Measurements from ENCODE around the gene IRS1.
"Not testable (repeated sequence)": the region's sequence is repeated elsewhere in the genome, so short reads cannot be mapped to it uniquely, and the experiment has no call there.

IRS1 gene, protein sequence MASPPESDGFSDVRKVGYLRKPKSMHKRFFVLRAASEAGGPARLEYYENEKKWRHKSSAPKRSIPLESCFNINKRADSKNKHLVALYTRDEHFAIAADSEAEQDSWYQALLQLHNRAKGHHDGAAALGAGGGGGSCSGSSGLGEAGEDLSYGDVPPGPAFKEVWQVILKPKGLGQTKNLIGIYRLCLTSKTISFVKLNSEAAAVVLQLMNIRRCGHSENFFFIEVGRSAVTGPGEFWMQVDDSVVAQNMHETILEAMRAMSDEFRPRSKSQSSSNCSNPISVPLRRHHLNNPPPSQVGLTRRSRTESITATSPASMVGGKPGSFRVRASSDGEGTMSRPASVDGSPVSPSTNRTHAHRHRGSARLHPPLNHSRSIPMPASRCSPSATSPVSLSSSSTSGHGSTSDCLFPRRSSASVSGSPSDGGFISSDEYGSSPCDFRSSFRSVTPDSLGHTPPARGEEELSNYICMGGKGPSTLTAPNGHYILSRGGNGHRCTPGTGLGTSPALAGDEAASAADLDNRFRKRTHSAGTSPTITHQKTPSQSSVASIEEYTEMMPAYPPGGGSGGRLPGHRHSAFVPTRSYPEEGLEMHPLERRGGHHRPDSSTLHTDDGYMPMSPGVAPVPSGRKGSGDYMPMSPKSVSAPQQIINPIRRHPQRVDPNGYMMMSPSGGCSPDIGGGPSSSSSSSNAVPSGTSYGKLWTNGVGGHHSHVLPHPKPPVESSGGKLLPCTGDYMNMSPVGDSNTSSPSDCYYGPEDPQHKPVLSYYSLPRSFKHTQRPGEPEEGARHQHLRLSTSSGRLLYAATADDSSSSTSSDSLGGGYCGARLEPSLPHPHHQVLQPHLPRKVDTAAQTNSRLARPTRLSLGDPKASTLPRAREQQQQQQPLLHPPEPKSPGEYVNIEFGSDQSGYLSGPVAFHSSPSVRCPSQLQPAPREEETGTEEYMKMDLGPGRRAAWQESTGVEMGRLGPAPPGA (N-terminal part only)

DNA sequence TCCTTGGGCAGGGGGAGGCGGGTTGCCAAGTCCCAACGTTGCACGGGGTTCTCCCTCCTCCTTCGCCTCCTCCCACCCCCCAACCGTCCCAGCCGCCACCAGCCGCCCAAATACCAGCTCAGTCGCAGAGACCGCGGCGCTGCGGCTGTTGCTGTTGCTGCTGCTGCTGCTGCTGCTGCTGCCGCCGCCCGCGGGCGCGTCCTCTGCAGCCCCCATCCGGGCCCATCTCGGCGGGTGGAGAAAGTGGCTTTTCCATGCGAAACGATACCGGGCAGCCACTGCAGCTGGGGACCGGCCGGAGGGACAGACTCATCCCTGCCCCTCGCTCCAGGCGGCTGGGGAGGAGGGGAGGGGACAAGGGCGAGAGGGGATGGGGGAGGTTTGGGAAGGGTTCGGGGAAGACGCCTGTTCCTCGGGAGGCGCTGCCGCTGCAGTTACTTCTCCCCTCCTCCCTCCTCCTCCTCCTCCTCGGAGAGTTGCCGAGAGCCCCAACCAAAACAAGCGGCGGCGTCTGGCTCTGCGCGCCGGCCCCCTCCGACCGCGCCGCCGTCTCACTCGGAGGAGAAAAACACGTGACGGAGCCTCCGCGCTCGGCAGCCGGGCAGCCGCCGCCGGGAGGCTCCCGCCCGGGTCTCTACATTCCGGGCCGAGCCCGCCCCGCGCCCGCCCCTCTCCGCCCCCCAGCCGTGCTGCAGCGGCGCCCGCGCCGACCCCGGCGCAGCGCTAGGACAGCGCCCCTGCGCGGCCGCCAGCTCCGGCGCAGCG lies at the start of gene IRS1:
TSS of gene IRS1 (minus strand) at position 610 of the 765 bp plus-strand sequence. CDS start 1,082 bp downstream, outside the sequence.
- DNase-seq (ENCODE audit: low read depth in 2 of 3, low spot score in 2 of 3): peak in 2 of 3 experiments; percentile 37

DNA sequence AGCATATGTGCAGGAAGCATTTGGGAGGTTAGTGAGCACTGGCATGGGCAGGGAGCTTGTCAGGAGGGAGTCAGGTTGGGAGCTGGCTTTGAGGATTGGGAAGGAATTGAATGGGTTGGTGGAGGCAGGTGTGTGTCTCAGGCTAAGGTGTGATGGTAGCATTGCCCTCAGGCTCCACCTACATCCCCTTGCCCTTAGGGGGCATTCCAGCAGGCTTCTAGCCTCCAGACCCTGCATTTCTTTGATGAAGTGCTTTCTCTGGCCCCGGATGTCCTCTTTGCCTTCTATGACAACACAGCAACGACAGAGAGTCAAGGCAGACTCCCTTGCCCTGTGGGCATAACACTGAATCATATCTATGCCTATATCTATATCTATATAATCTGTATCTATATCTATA lies 49.7 kb upstream of the IRS1 start:
- no peak for DNase-seq (ENCODE audit: low read depth in 2 of 3, low spot score in 2 of 3)

DNA sequence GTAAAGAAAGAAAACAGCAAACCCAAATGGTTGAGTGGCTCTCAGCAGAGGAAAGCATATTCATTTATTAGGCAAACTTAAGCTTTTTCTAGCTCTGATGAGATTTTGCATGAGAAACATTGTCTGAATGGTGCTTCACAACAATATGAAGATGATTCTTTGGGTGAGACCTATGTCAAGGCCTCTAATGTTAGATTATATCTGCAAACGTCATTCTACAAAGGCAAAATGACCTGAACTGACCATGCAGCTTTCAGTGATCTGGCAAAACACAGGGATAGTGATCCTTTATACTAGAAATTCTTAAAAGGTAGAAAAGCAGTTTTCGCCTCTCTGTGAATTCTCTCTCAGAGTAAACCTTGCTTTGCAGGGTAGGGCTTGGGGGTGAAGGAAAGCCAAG lies 47.9 kb upstream of the IRS1 start:
- no peak for DNase-seq (ENCODE audit: low read depth in 2 of 3, low spot score in 2 of 3)

DNA sequence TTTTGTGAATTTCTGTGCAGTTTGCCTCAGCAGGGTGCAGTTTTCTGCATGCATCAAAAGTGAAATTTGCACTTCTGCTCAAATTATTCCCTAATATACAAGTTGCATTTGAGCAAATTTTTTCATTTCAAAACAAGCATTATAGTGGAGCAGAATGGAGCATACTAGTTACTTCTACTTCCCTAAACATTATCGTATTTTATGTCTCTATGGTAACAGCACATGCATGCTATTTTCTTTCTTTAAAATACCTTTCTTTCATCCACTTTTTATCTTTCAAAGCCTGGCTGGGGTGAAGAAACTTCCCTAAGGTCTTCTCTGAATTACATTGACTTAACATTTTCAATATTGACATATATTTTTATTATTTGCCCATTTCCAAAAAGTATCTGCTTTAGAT lies 47.5 kb upstream of the IRS1 start:
- DNase-seq (ENCODE audit: low read depth in 2 of 3, low spot score in 2 of 3): no peak

DNA sequence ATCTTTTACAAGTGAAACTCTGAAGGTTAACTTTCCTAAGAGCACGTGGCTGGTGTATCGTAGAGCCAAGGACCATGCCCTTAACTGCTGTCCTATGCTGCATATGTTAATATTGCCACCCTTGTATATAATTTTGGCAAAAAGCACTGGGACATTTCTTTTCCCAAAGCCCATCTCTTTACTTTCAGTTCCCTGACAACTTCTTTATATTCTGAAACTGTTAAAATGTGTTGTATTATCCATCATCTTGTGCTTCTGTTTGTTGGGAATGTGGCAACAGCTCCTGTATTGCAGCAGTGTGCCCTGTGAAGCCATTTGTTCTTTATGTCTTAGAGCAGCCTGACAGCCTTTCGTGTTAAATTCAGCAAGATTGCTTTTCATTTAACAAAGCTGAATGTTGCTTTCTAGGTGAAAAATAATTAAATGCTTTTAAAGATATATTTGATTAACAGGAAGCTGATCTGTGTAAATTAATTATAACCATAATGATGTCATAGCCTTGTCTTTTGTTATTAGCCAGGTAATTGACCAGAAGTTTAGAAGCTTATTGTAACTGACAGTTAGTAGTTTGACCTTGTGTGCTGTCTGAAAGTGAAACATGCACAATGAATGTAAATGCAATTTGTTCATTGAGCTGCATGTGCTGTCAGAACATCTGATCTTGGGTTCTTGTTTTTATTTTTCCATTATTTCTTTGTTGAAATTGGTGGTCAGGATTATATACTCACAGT lies 45.9 kb upstream of the IRS1 start:
- no peak for DNase-seq (ENCODE audit: low read depth in 2 of 3, low spot score in 2 of 3)

DNA sequence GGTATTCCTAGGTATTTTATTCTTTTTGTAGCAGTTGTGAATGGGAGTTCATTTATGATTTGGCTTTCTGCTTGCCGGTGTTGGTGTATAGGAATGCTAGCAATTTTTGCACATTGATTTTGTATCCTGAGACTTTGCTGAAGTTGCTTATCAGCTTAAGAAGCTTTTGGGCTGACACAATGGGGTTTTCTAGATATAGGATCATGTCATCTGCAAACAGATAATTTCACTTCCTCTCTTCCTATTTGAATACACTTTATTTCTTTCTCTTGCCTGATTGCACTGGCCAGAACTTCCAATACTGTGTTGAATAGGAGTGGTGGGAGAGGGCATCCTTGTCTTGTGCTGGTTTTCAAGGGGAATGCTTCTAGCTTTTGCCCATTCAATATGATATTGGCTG lies 43.4 kb upstream of the IRS1 start:
- DNase-seq (ENCODE audit: low read depth in 2 of 3, low spot score in 2 of 3): not testable (repeated sequence)

DNA sequence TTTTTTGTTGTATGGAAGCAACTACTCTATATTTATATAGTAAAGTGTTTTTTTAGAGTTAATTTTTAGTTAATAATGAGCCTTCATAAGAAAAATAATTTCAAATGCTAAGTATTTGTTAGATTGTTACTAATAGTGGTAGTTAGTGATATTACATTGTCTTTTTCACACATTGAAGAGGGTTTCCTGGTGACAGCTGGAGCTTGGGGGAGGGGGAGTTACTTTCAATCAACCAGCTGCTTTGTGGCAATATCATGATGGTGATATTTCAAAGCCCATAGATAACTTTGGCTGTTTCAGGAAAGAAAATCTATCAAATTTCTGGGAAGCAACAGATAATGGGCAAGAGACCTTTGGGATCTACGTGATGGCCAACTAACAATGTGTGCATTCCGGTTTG lies 40.3 kb upstream of the IRS1 start:
- no peak for DNase-seq (ENCODE audit: low read depth in 2 of 3, low spot score in 2 of 3)

DNA sequence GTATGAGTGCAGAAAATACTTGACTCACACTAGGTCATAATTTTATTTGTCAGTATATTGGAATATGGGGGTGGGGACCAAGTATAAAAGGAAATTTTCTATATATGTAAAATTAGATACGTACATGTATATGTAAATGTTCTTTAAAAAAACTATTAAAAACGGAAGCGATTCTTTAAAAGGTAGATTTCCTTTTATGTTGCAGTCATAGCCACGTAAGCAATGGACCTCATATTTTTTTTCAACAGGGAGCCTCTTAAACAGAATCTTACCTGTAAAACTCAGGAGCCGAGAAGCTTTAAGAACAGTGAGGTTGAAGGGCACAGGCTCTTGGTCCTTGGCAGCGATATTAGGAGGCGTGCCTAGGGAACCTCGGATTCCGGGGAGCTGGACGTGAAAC lies 39.5 kb upstream of the IRS1 start:
- no peak for DNase-seq (ENCODE audit: low read depth in 2 of 3, low spot score in 2 of 3)

DNA sequence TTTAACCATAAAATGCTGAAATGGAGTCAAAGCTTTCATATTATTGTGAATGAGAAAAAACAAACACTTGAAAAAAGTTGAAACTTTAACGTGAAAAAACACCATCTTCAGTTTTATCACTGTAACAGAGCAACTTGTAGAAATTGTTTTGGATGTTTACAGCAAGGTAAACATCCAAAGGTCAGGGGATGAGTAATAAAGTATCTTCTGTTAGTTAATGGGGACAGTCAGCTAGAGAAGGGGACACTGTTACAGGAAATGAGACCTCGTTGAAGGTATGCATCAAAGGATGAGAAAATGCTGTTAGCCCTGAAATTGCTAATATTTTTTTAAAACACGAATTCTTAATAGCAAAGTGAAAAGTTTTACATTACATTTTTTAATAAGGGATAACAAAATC lies 39.1 kb upstream of the IRS1 start:
- no peak for DNase-seq (ENCODE audit: low read depth in 2 of 3, low spot score in 2 of 3)

DNA sequence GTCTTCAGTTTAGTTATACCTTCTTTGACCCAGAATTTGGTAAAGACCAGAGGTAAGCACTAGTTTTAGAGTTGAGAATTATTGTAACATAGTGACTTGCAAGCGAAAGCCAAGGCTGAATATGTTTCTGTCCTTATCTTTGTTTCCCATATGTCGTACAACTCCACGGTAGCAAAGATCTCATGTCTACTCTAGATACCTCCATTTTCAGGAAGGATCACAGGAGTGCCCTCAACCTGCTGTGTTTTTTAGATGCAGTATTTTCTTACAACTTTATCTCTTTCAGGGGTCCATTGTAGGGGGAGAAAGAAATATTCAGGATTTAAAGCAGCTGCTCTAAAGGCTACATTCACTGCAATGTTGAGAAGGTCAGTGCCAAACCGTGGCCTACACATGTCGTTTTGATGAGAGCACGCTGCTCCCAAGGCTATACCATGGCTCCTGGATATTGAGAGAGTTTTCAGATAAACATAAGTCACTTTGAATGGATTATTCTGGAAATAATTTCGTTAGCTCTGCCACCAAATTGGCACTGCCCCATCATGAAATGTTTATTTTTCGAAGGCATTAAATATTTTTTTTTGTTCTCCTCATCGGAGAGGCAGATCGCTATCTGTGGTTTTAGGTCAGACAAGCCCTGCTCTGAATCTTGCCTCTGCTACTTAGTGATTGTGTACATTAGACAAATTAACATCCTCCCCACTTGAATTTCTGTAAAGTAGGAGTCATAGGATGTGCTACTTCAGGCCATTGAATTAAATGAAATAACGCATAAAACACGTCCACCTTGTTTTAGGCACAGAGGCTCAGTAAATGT lies 38.4 kb upstream of the IRS1 start:
- no peak for DNase-seq (ENCODE audit: low read depth in 2 of 3, low spot score in 2 of 3)

DNA sequence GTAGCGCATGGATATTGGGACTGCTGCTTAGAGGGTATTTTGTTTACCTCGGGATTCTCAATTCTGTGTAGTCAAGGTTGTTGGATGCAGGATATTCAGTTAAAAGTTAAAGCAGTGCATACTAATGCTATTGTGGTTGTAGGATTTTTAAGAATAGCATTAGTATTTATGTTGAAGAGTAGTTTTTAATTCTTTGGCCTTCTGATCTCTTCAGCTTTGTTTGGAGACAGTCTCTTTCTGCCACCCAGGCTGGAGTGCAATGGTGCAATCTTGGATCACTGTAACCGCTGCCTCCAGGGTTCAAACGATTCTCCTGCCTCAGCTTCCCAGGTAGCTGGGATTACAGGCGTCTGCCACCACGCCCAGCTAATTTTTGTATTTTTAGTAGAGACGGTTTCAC lies 37.7 kb upstream of the IRS1 start:
- no peak for DNase-seq (ENCODE audit: low read depth in 2 of 3, low spot score in 2 of 3)

DNA sequence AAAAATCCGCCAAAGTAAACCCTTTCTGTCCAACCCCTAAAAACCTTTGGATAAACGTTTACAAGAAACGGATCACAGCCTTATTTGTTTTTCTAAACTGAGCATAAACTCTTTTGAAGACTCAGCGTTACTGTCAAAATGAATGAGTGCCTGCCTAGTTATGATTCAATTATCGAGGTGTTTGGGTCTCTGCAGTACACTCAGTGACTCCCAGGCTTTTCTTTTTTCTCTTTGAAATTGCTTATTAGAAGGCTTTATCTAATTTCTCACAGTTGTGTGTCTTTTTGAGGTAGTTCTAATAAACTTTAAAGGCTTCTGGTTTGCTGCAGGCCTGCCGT lies 36.9 kb upstream of the IRS1 start:
- no peak for DNase-seq (ENCODE audit: low read depth in 2 of 3, low spot score in 2 of 3)

DNA sequence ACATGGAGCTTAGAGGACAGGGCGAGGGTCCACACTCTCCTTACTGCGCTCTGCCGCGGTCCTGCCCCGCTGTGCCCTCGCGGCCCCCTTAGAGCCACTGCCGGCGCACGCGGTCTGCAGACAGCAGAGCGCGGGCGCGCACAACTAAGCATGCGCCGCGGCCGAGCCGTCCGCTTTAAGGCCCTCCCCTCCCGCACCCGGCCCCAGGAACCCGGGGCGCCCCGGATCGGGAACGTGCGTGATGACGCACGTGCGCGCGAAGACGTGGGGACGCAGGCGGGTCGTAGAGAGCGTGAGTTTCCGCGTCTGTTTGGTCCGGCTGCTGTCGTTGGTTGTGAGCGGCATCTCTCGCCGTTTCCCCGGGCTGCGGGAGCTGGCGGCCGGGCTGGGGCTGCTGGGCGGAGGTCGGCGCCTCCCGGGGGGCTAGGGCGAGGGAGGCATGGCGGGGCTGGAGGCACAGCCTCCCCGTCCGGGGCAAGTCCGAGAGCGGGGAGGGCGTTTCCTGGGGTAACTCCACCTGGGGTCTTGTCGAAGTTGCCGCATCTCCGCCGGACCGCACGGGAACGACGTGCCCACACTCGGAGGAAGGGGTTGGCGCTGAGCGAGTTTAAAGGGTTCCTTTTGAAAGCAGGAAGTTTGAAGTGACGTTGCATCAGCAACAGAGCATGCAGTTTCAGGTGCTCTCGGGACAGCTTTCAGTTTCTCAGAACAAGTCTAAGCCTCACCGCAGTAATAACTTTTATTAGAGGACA lies 36.4 kb upstream of the IRS1 start, which contains the start of gene RHBDD1:
TSS of gene RHBDD1 (plus strand) at position 259 of the 752 bp plus-strand sequence. CDS start 28,640 bp downstream, outside the sequence.
- DNase-seq (ENCODE audit: low read depth in 2 of 3, low spot score in 2 of 3): peak; percentile 82 to 93 (median 82)

DNA sequence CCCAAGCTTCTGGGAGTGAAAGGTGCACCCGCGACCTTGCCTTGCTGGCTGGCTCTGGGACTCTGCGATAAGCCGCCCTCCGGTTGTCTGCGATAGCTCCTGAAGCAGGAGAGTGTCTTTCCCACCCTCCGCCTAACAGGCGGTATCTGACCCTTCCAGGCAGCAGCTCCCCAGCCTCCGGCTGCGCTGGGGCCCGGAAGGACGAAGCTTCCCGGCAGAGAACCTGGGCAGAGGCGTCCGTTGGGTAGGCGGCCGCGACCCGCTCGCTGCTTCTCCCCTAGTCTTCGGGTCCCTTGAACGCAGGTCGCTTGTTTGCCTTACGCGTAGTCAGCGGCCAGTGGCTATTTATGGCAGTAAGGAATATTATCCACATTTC lies 35.8 kb upstream of the IRS1 start:
- DNase-seq (ENCODE audit: low read depth in 2 of 3, low spot score in 2 of 3): peak in 1 of 3 experiments; percentile 45

DNA sequence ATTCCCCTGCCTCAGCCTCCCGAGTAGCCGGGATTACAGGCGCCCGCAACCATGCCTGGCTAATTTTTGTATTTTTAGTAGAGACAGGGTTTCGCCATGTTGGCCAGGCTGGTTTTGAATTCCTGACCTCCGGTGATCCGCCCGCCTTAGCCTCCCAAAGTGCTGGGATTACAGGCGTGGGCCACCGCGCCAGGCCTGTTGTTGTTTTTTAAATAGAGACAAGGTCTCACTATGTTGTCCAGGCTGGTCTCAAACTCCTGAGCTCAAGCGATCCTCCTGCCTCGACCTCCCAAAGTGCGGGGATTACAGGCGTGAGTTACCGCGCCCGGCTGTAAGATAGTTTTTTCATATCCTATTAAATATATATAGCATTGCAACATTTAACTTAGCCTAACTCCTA lies 35.3 kb upstream of the IRS1 start:
- not testable (repeated sequence) for DNase-seq (ENCODE audit: low read depth in 2 of 3, low spot score in 2 of 3)

DNA sequence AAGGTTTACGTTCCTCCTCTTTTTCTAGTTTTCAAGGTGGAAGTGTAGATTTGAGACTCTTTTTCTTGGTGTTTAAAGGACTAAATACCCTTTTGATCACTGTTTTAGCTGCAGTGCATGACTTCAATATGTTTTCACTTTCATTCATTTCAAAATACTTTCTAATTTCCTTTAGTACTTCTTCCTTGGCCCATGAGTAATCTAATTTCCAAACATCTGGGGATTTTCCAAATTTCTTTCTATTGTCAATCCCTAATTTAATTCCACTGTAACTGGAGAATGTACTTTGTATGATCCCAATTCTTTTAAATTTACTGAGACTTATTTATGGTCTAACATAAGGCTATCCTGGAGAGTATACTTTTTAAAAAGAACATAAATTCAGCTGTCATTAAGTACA lies 32.4 kb upstream of the IRS1 start:
- no peak for DNase-seq (ENCODE audit: low read depth in 2 of 3, low spot score in 2 of 3)

DNA sequence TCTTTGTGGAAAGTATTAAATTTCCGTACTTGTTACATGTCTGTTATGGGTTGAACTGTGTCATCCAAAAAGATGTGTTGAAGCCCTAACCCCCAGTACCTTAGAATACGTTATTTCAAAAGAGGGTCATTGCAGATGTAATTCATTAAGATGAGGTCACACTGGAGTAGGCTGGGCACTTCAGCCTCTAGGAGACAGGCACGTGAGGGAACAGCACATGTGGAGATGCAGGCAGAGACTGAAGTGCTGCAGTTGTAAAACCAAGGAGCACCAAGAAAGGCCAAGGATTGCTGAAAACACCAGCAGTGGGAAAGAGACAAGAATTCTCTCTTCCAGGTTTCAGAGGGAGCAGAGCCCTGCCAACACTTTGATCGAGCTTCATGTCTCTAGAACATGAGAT lies 31.6 kb upstream of the IRS1 start:
- no peak for DNase-seq (ENCODE audit: low read depth in 2 of 3, low spot score in 2 of 3)

DNA sequence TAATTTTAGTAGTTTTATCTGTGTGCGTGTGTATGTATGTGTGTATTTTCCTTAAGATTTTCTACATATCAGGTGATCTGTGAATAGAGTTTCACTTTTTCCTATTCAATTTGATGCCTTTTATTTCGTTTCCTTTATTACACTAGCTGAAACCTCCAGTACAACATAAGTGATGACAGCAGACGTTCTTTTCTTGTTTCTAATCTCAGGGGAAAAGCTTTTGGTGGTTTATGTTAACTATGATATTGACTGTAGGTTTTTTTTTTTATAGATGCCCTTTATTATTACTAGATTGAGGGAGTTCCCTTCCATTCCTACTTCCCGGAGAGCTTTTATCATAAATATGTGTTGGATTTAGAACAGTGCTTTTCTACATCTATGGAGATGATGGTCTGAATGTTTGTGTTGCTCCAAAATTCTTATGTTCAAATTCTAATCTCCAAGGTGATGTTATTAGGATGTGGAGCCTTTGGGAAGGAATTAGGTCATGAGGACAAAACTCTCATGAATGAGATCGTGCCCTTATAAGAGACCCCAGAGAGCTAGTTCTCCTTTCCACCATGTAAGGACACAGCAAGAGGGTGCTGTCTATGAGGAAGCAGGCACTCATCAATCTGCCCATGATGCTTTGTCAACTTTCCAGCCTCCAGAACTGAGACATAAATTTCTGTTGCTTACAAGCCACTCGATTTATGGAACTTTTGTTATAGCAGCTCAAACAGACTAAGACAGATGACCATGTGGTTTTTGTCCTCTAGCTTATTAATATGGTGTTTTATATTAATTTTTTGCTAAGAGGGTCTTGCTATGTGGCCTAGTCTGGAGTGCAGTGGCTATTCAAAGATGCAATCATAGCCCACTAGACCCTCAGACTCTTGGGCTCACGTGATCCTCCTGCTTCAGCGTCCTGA lies 30.4 kb upstream of the IRS1 start:
- DNase-seq (ENCODE audit: low read depth in 2 of 3, low spot score in 2 of 3): no peak

Measured in activated CD8-positive, alpha-beta memory T cell treated with anti-CD3 and anti-CD28 coated beads for 48 hours (primary cell).